Esophagus squamous epithelium (tissue), 4 donors: ENCODE measurements around the gene SDC4.

ENCODE experiments used
- POLR2A ChIP-seq, 4 donors: fragments of 450-650 bp; IDR thresholded peaks; one replicate each; pipeline ENCODE4 v1.6.1; 2017; ENCODE audit warnings: antibody characterized with exemption in 4 of 4, mild to moderate bottlenecking in 4 of 4, moderate library complexity in 3 of 4
- TF ChIP-seq, protein P1 (sequence below), 6 experiments: fragments of 450-650 bp in 4 of 6; fragments of 200-600 bp in 2 of 6; sonication (generic) in 2 of 6; IDR thresholded peaks; one replicate each; pipeline ENCODE4 v1.5.1; 2016 to 2019; ENCODE audit warnings: antibody characterized with exemption in 6 of 6, mild to moderate bottlenecking in 4 of 6, moderate library complexity in 4 of 6

DNA sequence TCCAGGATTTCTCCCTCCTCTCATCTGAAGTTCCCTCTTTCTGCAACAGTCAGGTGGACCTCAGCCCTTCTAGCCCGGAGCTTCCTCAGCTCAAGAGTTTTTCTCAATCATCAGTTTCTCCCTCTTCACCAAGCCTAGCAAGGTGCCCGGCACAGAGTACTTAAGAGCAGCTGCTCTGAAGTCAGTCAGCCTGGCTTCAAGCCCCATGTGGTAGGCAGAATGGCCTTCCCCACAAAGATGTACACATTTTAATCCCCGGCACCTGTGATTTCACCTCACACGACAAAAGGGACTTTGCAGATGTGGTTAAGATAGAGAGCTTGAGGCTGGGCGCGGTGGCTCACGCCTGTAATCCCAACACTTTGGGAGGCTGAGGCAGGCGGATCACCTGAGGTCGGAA is 56.7 kb downstream of the SDC4 start:
- TF ChIP-seq, protein P1, sequence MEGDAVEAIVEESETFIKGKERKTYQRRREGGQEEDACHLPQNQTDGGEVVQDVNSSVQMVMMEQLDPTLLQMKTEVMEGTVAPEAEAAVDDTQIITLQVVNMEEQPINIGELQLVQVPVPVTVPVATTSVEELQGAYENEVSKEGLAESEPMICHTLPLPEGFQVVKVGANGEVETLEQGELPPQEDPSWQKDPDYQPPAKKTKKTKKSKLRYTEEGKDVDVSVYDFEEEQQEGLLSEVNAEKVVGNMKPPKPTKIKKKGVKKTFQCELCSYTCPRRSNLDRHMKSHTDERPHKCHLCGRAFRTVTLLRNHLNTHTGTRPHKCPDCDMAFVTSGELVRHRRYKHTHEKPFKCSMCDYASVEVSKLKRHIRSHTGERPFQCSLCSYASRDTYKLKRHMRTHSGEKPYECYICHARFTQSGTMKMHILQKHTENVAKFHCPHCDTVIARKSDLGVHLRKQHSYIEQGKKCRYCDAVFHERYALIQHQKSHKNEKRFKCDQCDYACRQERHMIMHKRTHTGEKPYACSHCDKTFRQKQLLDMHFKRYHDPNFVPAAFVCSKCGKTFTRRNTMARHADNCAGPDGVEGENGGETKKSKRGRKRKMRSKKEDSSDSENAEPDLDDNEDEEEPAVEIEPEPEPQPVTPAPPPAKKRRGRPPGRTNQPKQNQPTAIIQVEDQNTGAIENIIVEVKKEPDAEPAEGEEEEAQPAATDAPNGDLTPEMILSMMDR (IDR thresholded peaks at IDR 0.05), result no peak
- TF ChIP-seq POLR2A (IDR thresholded peaks at IDR 0.05), result no peak
